HG03175 (cell line): ENCODE results near the gene DNMT3B.
"Not testable (repeated sequence)": the region's sequence is repeated elsewhere in the genome, so short reads cannot be mapped to it uniquely, and the experiment has no call there.

Source experiments
- ATAC-seq: cut with Tn5 transposase; IDR thresholded peaks from one replicate; pipeline ENCODE4 v1.9.1; 2021; ENCODE audit warnings: mild to moderate bottlenecking, moderate library complexity; ENCODE audit not compliant: unreplicated experiment

The DNMT3B gene

GRCh38 chr20:32761831-32762753 is at the start of gene DNMT3B:
Gene DNMT3B, plus strand, starts transcription at chr20:32762385. Its CDS starts 17,939 bp downstream, at chr20:32780324.
- ATAC-seq = peak; percentile 80

DNA sequence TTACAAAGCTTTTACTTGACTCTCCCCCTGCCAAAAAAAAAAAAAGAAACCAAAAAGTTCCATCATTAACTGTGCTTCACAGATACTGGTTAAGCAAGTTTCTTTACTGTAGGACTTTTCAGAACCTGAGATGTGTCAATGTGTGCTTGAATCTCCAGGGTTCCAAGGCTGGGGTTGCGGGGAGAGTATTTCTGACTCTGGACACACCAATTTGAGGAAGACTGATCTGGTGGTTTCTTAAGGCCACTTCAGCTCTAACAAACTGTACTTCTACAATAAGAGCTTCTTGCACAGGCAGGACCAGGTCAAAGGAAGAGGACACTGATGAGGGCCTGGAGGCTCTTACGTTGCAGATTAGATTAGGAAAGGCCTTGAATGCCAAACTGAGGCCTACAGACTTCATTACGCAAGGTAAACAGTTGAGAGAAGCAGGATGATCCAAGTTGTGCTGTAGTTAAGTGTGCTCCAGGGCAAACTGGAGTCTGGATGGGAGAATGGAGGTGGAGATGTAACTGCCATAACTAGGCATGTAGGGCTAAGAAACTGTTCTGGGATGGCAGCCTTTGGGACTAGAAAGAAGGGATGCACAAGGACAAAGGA is 43.3 kb upstream of the DNMT3B start:
- no peak for ATAC-seq

- ATAC-seq = no peak
Measured at GRCh38 chr20:32727683-32728082, 34.5 kb upstream of the DNMT3B start.

DNA sequence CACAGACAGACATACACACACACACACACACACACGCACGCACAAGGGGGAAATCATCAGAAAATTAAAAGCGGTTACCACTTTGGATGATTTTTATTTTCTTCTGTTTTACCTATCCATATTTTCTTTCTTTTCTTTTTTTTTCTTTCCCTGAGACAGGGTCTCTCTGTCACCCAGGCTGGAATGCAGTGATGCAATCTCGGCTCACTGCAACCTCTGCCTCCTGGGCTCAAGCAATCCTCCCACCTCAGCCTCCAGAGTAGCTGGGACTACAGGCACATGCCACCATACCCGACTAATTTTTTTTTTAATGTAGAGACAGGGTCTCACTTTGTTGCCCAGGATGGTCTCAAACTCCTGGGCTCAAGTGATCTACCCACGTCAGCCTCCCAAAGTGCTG is 33.8 kb upstream of the DNMT3B start:
- ATAC-seq = not testable (repeated sequence)

DNA sequence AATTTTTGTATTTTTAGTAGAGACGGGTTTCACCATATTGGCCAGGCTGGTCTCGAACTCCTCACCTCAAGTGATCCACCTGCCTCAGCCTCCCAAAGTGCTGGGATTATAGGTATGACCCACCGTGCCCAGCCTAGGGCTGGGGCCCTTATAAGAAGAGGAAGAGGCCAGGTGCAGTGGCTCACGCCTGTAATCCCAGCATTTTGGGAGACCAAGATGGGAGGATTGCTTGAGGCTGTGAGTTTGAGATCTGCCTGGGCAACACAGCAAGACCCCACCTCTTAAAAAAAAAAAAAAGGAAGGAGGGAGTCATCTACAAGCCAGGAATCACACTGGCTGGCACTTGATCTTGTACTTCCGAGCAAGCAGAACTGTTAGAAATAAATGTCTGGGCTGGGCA is 32.9 kb upstream of the DNMT3B start:
- not testable (repeated sequence) for ATAC-seq

- ATAC-seq = no peak
Measured at GRCh38 chr20:32731882-32732266, 30.3 kb upstream of the DNMT3B start.

GRCh38 chr20:32737371-32738223 is 24.6 kb upstream of the DNMT3B start:
- ATAC-seq = no peak

DNA sequence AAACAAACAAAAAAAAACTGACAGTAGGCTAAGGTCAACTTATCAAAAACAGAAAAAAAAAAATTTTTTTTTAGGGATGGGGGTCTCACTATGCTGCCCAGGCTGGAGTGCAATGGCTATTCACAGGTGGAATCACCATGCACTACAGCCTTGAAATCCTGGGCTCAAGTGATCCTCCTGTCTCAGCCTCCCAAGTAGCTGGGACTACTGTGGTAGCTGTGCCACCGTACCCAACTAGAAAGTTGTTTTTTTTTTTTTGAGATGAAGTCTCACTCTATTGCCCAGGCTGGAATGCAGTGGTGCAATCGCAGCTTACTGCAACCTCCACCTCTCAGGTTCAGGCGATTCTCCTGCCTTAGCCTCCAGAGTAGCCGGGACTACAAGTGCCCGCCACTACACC is 21.0 kb upstream of the DNMT3B start:
- no peak for ATAC-seq

- ATAC-seq = no peak
Measured at GRCh38 chr20:32742322-32743236, 19.6 kb upstream of the DNMT3B start.

GRCh38 chr20:32743237-32744112 is 18.7 kb upstream of the DNMT3B start, which contains the start of gene COMMD7:
Gene COMMD7, minus strand, starts transcription at chr20:32743467. Its CDS starts 76 bp downstream, at chr20:32743391.
- ATAC-seq = peak; percentile 54

- ATAC-seq = no peak
Measured at GRCh38 chr20:32749914-32750637, 12.1 kb upstream of the DNMT3B start.

DNA sequence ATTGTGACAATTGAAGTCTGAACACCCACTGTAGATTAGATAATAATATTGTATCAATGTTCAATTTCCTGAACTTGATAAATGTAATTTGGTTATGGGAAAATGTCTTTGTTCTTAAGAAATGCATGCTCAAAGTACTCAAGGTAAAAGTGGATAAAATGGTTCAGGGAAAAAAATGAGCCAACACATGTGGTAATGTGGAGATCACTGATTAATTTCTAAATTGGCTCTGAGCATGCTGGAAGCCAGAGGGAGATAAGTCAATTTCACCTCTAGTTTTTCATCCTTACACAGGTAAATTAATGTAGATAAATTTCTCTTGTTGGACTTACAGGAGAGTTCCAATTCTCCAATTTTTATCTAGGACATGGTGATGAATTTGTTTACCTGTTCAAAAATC is 10.9 kb upstream of the DNMT3B start:
- no peak for ATAC-seq

- ATAC-seq = no peak
Measured at GRCh38 chr20:32751702-32752457, 10.3 kb upstream of the DNMT3B start.

- ATAC-seq = no peak
Measured at GRCh38 chr20:32752458-32753250, 9.5 kb upstream of the DNMT3B start.

GRCh38 chr20:32753731-32754130 is 8.5 kb upstream of the DNMT3B start:
- no peak for ATAC-seq

GRCh38 chr20:32756156-32756555 is 6.0 kb upstream of the DNMT3B start:
- ATAC-seq = no peak

- no peak for ATAC-seq
Measured at GRCh38 chr20:32761417-32761830, 761 bp upstream of the DNMT3B start.
